Tibial nerve (tissue), 4 donors: ENCODE measurements around the gene TRPV6.

Experiments
- EP300 ChIP-seq, 2 donors: sonication (generic); formaldehyde crosslinking; IDR thresholded peaks; one replicate each; pipeline ENCODE4 v1.6.1; 2017; ENCODE audit warnings: antibody characterized with exemption in 2 of 2, mild to moderate bottlenecking in 1 of 2
- POLR2A ChIP-seq, 2 donors: fragments of 450-650 bp; IDR thresholded peaks; one replicate each; pipeline ENCODE4 v1.6.1; 2017; ENCODE audit warnings: antibody characterized with exemption in 2 of 2, mild to moderate bottlenecking in 2 of 2, moderate library complexity in 2 of 2
- TF ChIP-seq, protein P1 (sequence below), 5 experiments: fragments of 200-600 bp in 3 of 5; fragments of 450-650 bp in 2 of 5; sonication (generic) in 3 of 5; IDR thresholded peaks; one replicate each; pipeline ENCODE4 v1.5.1; 2016 to 2019; ENCODE audit warnings: antibody characterized with exemption in 5 of 5, mild to moderate bottlenecking in 3 of 5, moderate library complexity in 2 of 5

DNA sequence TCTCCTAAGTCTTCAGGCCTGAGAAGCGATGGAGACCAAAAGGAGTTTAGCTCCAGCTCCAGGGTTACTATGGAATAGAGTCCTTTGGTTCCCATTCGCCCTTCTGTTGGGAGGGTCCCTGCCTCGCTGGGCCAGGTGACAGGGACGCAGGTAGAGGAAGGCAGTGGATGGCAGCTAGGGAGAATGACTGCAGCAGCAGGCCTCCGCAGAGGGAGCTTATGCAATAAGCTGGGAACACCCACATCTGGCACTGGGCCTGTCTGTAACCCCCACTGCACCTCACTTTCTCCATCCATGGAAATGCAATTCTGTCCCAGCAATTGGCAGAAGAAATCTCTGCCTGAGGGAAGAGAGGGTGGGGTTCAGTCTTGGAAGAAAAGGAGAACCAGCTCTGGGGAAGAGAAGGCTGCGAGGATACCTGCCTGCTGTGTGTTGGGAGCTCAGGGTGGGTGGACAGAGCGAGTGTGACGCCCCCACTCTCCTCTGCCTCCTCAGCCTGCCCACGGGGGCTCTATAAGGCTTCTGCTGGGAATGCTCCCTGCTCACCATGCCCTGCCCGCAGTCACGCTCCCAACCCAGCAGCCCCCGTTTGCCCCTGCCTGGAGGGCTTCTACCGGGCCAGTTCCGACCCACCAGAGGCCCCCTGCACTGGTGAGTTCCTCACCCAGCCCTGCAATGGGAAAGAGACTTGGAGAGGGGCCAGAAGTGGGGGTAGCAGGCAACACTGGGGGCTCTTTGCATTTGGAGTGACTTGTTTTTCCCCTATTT, 20.4 kb downstream of the TRPV6 start:
- TF ChIP-seq, protein P1, sequence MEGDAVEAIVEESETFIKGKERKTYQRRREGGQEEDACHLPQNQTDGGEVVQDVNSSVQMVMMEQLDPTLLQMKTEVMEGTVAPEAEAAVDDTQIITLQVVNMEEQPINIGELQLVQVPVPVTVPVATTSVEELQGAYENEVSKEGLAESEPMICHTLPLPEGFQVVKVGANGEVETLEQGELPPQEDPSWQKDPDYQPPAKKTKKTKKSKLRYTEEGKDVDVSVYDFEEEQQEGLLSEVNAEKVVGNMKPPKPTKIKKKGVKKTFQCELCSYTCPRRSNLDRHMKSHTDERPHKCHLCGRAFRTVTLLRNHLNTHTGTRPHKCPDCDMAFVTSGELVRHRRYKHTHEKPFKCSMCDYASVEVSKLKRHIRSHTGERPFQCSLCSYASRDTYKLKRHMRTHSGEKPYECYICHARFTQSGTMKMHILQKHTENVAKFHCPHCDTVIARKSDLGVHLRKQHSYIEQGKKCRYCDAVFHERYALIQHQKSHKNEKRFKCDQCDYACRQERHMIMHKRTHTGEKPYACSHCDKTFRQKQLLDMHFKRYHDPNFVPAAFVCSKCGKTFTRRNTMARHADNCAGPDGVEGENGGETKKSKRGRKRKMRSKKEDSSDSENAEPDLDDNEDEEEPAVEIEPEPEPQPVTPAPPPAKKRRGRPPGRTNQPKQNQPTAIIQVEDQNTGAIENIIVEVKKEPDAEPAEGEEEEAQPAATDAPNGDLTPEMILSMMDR (IDR thresholded peaks at IDR 0.05) = no peak
- TF ChIP-seq EP300 (IDR thresholded peaks at IDR 0.05) = no peak
- no peak for TF ChIP-seq POLR2A (IDR thresholded peaks at IDR 0.05)
